Endothelial cell of umbilical vein (primary cell): Measurements from ENCODE around the gene CPA3.

Source experiments
- CTCF ChIP-seq, 2 donors: IDR thresholded peaks; 1 replicate in 1 of 2; 2 replicates in 1 of 2; pipeline ENCODE4 v1.5.1; 2011; ENCODE audit warnings: low read length in 2 of 2, mild to moderate bottlenecking in 2 of 2, moderate library complexity in 2 of 2, control low read depth in 1 of 2, inconsistent platforms in 1 of 2, low read depth in 1 of 2; ENCODE audit not compliant: insufficient read depth in 1 of 2; ENCODE audit errors: extremely low read depth in 1 of 2
- POLR2AphosphoS5 ChIP-seq: IDR thresholded peaks from 2 replicates; pipeline ENCODE4 v1.6.1; 2012; ENCODE audit warnings: low read depth, mild to moderate bottlenecking, control low read depth, low read length, moderate library complexity; ENCODE audit not compliant: insufficient read depth

GRCh38 chr3:148922467-148922866 is 57.4 kb downstream of the CPA3 start:
- TF ChIP-seq CTCF (IDR thresholded peaks at IDR 0.05; ENCODE audit: extremely low read depth in 1 of 2, insufficient read depth in 1 of 2, low read depth in 1 of 2, low read length in 2 of 2) (no peak), POLR2AphosphoS5 (no peak)
